HUES48 (cell line): ENCODE results near the gene ZMYND10.
A peak's percentile ranks its signal among the peaks of the same experiment; 100 is the strongest.

Experiments used
- H3K27ac ChIP-seq: one replicate; pipeline ENCODE4 v1.7.0; 2013; ENCODE audit warnings: low read depth, low read length, inconsistent platforms
- H3K27me3 ChIP-seq: 2 replicates; pipeline ENCODE4 v1.6.1; 2013; ENCODE audit warnings: mild to moderate bottlenecking, low read length; ENCODE audit not compliant: control insufficient read depth, insufficient read depth
- H3K36me3 ChIP-seq: 2 replicates; pipeline ENCODE4 v1.6.1; 2013; ENCODE audit warnings: low read length; ENCODE audit not compliant: control insufficient read depth, insufficient read depth
- H3K4me1 ChIP-seq: 2 replicates; pipeline ENCODE4 v1.6.1; 2013; ENCODE audit warnings: mild to moderate bottlenecking, low read length; ENCODE audit not compliant: control insufficient read depth, insufficient read depth
- H3K4me3 ChIP-seq: 2 replicates; pipeline ENCODE4 v1.5.1; 2013; ENCODE audit warnings: mild to moderate bottlenecking, low read depth, low read length
- H3K9ac ChIP-seq: 2 replicates; pipeline ENCODE4 v1.6.1; 2013; ENCODE audit warnings: mild to moderate bottlenecking, low read depth, low read length, moderate library complexity
- H3K9me3 ChIP-seq: 2 replicates; pipeline ENCODE4 v1.6.1; 2013; ENCODE audit warnings: low read length; ENCODE audit not compliant: control insufficient read depth, insufficient read depth

ZMYND10 gene

GRCh38 chr3:50354850-50355249, 9.3 kb upstream of the ZMYND10 start:
- Histone ChIP-seq H3K4me3 (no peak overlapping the region), H3K9ac (no peak overlapping the region), H3K9me3 (no peaks in the 10 kb centered on the region), H3K4me1 (peaks cover 22% of the 10 kb centered on the region), H3K27me3 (no peaks in the 10 kb centered on the region), H3K36me3 (peaks cover 44% of the 10 kb centered on the region), H3K27ac (no peak overlapping the region)

GRCh38 chr3:50354186-50354764, 8.7 kb upstream of the ZMYND10 start:
- peaks cover 19% of the 10 kb centered on the region for H3K4me1 ChIP-seq

DNA sequence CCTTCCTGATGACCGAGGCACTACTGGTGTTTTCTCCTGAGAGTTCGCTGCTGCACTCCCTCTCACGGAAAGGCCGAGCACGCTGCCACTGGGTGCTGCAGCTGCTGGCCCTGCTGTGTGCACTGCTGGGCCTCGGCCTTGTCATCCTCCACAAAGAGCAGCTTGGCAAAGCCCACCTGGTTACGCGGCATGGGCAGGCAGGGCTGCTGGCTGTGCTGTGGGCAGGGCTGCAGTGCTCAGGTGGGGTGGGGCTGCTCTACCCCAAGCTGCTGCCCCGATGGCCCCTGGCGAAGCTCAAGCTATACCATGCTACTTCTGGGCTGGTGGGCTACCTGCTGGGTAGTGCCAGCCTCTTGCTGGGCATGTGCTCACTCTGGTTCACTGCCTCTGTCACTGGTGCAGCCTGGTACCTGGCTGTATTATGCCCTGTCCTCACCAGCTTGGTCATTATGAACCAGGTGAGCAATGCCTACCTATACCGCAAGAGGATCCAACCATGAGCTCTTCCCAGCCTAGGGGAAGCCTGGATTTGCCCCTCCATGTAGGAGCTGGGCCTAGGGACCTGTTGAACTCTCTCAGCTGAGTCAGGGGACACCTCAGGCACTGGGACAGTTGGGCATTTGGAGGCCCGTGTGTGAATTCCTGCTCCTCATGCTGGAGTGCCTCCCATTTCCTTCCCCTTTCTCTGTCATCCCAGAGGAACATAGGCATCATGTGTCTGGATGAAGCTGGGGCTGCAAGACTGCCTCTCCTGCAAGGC, 7.9 kb upstream of the ZMYND10 start:
- no peak overlapping the region for H3K4me3 ChIP-seq
- no peak overlapping the region for H3K27ac ChIP-seq
- peaks cover 50% of the 10 kb centered on the region for H3K36me3 ChIP-seq
- peaks cover 17% of the 10 kb centered on the region for H3K4me1 ChIP-seq
- H3K9ac ChIP-seq = no peak overlapping the region
- no peaks in the 10 kb centered on the region for H3K9me3 ChIP-seq
- H3K27me3 ChIP-seq = no peaks in the 10 kb centered on the region

More at GRCh38 chr3:50354186-50354764, 8.7 kb upstream of the ZMYND10 start:
- Histone ChIP-seq H3K9ac (no peak overlapping the region), H3K27me3 (no peaks in the 10 kb centered on the region), H3K36me3 (peaks cover 44% of the 10 kb centered on the region), H3K9me3 (no peaks in the 10 kb centered on the region), H3K4me3 (no peak overlapping the region), H3K27ac (no peak overlapping the region)

DNA sequence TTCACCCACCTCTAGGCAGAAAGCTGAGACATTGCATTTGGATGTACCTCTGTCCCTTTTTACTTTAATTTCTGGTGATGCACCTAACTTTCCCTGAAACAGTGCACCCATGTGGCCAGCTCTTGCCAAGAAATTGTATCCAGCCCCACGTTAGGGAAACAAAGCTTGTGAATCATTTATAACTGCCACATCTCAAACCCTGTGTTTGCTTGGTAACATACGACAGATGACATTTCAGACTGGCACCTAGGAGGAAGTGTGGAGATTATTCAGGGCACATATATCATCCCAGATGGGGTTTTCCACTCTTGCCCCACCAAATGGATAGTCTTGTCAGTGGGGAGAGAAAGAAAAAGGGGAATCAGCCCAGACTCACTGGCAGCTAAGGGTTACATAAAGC, 7.2 kb upstream of the ZMYND10 start:
- H3K27ac ChIP-seq = no peak overlapping the region
- peaks cover 56% of the 10 kb centered on the region for H3K36me3 ChIP-seq
- H3K4me3 ChIP-seq = no peak overlapping the region
- no peak overlapping the region for H3K9ac ChIP-seq
- H3K27me3 ChIP-seq = no peaks in the 10 kb centered on the region
- peaks cover 12% of the 10 kb centered on the region for H3K4me1 ChIP-seq
- no peaks in the 10 kb centered on the region for H3K9me3 ChIP-seq

GRCh38 chr3:50351323-50351697, 5.8 kb upstream of the ZMYND10 start:
- Histone ChIP-seq H3K4me3 (peak overlapping the region; percentile 91), H3K9me3 (no peaks in the 10 kb centered on the region), H3K9ac (no peak overlapping the region), H3K36me3 (peaks cover 51% of the 10 kb centered on the region), H3K27me3 (peaks cover 4% of the 10 kb centered on the region; the same call in 1 of the 2 replicates), H3K4me1 (peaks cover 6% of the 10 kb centered on the region), H3K27ac (no peak overlapping the region)

DNA sequence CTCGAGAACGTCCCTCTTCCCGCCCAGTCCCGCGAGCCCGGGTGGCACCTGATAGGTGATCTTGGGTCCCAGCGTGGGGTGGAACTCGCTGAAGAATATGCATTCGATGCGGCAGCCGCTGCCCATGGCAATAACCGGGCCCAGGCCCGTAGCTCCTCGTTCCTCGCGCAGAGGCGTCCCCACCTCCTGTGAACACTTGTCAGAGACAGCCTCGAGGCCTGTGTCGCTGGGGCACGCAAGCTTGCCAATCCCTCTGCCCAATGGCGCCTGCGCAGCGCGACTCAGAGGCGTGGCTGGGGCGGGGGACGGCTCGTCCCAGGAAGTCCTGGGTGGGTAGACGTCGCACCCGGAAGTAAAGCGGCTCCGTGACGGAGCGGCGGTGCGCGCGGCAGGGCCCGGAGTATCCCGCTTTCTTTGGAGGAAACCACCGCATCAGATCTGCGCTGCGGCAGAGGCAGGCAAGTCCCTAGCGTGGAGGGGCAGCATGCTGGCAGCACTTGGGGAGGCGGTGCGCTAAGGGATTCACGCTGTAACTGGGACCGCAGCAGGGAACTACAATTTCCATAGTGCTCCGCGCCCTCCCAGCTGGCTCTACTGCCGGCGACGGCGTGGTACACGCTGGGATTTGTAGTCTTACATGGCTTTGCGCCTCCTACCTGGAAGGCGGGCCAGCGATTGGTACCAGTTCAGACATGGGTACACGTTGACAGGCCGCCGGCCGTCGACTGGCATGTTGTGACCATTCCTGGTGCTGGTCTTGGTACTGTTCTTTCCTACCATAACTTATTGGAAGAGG, 5.2 kb upstream of the ZMYND10 start, which contains the start of the genes CYB561D2 and NPRL2:
Gene CYB561D2, plus strand, starts transcription at position 336 of the 796 bp plus-strand sequence. CDS start 572 bp downstream, outside the sequence.
Gene NPRL2, minus strand, starts transcription at position 249 of the 796 bp plus-strand sequence. Its CDS starts 123 bp downstream, at position 126.
- H3K27me3 ChIP-seq = peaks cover 5% of the 10 kb centered on the region; the same call in 1 of the 2 replicates
- H3K9me3 ChIP-seq = no peaks in the 10 kb centered on the region
- peak within 1 kb of the TSS; percentile 75 for H3K27ac ChIP-seq
- H3K36me3 ChIP-seq = peaks cover 45% of the 10 kb centered on the region
- peak within 1 kb of the TSS; percentile 68 for H3K9ac ChIP-seq
- peak within 1 kb of the TSS; percentile 91 for H3K4me3 ChIP-seq
- peaks cover 6% of the 10 kb centered on the region for H3K4me1 ChIP-seq

DNA sequence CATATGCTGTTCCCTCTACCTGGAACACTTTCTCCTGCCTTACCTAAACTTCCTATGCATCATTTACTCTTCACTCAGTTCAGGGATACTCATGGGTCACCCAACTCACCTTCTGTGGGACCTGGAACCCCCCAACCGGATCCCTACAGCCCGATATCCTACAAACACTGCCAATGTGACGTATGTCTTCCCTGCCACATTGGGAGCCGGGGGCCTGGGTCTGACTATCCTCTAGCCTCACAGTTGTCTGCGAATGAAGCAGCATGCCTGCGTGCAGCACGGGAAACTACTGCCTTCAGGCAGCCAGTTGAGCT, 4.6 kb upstream of the ZMYND10 start:
- peaks cover 6% of the 10 kb centered on the region for H3K4me1 ChIP-seq
- H3K27ac ChIP-seq = no peak overlapping the region
- peaks cover 8% of the 10 kb centered on the region for H3K27me3 ChIP-seq
- H3K9ac ChIP-seq = peak overlapping the region; percentile 68; the same call in 1 of the 2 replicates
- no peaks in the 10 kb centered on the region for H3K9me3 ChIP-seq
- H3K36me3 ChIP-seq = peaks cover 40% of the 10 kb centered on the region
- peak overlapping the region; percentile 91 for H3K4me3 ChIP-seq

- no peak overlapping the region for H3K4me3 ChIP-seq
- H3K9me3 ChIP-seq = no peaks in the 10 kb centered on the region
- H3K27me3 ChIP-seq = peaks cover 34% of the 10 kb centered on the region
- H3K4me1 ChIP-seq = peaks cover 6% of the 10 kb centered on the region
- H3K27ac ChIP-seq = no peak overlapping the region
- peaks cover 17% of the 10 kb centered on the region for H3K36me3 ChIP-seq
- H3K9ac ChIP-seq = no peak overlapping the region
Measured at GRCh38 chr3:50347187-50347813, 1.8 kb upstream of the ZMYND10 start.

DNA sequence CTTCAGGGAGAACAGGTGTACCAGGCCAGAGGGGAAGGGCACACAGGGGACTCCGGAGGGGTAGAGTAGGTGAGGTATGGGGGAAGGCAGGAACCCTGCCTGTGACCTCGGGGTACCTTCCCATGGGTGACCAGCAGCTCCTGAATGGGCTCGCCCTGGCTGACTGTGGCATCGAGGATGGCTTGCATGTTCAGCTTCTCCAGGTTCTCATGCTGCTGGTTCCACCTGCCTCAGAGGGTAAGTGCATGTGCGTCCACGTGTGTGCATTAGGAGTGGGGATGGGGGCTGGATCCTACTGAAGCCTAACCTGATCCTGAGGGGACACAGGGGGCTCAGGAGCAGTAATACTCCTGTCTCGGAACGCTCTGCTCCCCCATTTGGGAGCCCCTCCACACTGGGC, 524 bp downstream of the ZMYND10 start:
- H3K36me3 ChIP-seq = peaks cover 17% of the 10 kb centered on the region
- no peak overlapping the region for H3K9ac ChIP-seq
- H3K9me3 ChIP-seq = no peaks in the 10 kb centered on the region
- H3K27ac ChIP-seq = no peak overlapping the region
- peaks cover 56% of the 10 kb centered on the region for H3K27me3 ChIP-seq
- 0 out of 2 replicates have a peak, but pooled peaks cover under 1% of the 10 kb centered on the region for H3K4me1 ChIP-seq
- peak overlapping the region; percentile 65; the same call in 1 of the 2 replicates for H3K4me3 ChIP-seq

DNA sequence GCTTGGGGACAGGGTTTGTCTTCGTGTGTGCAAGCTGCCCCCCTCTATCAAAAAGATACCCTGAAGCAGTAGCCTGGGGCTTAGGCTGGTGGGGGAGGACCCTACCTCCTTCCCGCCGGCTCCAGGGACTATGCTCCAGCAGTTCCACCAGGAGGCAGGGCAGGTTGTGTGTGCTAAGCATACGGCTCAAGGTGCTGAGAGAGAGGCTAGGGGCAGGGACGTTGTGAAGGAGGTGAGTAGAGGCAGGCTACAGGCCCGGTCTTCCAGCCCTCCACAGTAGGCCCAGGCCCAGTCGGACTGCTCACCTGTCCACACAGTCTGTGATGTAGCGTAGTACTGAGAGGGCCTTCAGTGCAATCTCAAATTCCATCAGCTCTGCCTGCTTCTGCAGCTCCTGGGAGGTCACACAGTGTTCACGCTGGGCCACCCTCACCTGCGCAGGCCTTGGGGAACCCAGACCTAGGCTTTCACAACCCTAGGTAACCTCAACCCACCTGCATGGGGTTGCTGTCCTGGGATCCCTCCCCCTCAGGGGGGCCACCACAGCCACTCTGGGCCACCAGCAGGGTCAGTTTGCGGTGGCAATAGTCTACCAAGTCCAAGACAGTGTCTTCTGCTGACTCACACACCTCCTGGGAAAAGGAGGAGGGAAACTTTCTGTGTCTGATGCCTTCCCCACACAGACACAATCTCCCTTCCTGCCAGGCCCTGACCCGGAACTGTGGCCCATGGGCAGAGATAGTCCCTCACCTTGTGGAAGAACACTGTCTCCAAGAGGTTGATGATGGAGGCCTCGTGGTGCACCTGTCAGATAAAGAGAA, 2.5 kb downstream of the ZMYND10 start:
- peaks cover 72% of the 10 kb centered on the region for H3K27me3 ChIP-seq
- peaks cover 7% of the 10 kb centered on the region for H3K36me3 ChIP-seq
- H3K4me3 ChIP-seq = no peak overlapping the region
- no peaks in the 10 kb centered on the region for H3K9me3 ChIP-seq
- H3K4me1 ChIP-seq = no peaks in the 10 kb centered on the region
- no peak overlapping the region for H3K9ac ChIP-seq
- H3K27ac ChIP-seq = no peak overlapping the region
